ENCODE data around the gene CCN6.

GRCh38 chr6:112054001-112054400, at the start of gene CCN6:
- TF ChIP-seq CTCF (IDR thresholded peaks at IDR 0.05): no peak
- no peak for TF ChIP-seq POLR2A (IDR thresholded peaks at IDR 0.05)
